ENCODE results near the gene P4HA1.

The P4HA1 gene

GRCh38 chr10:73096449-73097304, at the start of gene P4HA1:
TSS of gene P4HA1 (minus strand) at chr10:73096866. CDS start at chr10:73074883, 21,983 bp downstream.
- DNase-seq = peak; percentile 97
- in situ Hi-C loops (cut with HindIII; ENCODE audit: low pct_ligation_motif_present, low sequenced_read_pairs) = no loop called here
- Histone ChIP-seq H3K27me3 (replicated peaks) (no peaks in the 10 kb centered on the region), H3K4me3 (ENCODE audit: low read depth, low read length) (peak within 1 kb of the TSS; percentile 97), H3K27ac (peak within 1 kb of the TSS; percentile 84), H3K36me3 (replicated peaks) (no peaks in the 10 kb centered on the region)
- TF ChIP-seq, protein P1, sequence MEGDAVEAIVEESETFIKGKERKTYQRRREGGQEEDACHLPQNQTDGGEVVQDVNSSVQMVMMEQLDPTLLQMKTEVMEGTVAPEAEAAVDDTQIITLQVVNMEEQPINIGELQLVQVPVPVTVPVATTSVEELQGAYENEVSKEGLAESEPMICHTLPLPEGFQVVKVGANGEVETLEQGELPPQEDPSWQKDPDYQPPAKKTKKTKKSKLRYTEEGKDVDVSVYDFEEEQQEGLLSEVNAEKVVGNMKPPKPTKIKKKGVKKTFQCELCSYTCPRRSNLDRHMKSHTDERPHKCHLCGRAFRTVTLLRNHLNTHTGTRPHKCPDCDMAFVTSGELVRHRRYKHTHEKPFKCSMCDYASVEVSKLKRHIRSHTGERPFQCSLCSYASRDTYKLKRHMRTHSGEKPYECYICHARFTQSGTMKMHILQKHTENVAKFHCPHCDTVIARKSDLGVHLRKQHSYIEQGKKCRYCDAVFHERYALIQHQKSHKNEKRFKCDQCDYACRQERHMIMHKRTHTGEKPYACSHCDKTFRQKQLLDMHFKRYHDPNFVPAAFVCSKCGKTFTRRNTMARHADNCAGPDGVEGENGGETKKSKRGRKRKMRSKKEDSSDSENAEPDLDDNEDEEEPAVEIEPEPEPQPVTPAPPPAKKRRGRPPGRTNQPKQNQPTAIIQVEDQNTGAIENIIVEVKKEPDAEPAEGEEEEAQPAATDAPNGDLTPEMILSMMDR (IDR thresholded peaks at IDR 0.05; ENCODE audit: low read depth, low read length, missing control alignments) = peak; percentile 81

DNA sequence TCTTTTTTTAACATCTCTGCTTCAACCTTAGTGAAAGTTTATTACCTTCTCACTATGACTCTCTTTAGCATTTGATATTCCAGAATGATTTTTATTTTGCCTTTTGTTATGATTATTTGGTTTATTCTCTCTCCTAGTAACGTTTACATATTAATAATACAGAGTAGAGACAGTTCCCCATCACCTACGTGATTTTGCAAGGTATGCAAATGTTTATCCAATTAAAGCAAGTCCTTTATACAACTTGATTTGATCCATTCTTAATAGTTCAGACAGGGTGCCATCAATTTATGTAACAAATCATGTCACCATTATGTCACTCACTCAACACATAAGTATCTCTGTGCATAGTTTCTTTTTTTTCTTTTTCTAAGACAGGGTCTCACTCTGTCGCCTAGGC, 44.9 kb upstream of the P4HA1 start:
- no peak overlapping the region for H3K4me3 ChIP-seq (ENCODE audit: low read depth, low read length)
- DNase-seq = no peak
- TF ChIP-seq, protein P1 (IDR thresholded peaks at IDR 0.05; ENCODE audit: low read depth, low read length, missing control alignments) = no peak
- H3K27ac ChIP-seq = no peak overlapping the region
- in situ Hi-C loops (cut with HindIII; ENCODE audit: low pct_ligation_motif_present, low sequenced_read_pairs) = no loop called here
- H3K36me3 ChIP-seq (replicated peaks) = peaks cover 50% of the 10 kb centered on the region
- H3K27me3 ChIP-seq (replicated peaks) = no peaks in the 10 kb centered on the region

DNA sequence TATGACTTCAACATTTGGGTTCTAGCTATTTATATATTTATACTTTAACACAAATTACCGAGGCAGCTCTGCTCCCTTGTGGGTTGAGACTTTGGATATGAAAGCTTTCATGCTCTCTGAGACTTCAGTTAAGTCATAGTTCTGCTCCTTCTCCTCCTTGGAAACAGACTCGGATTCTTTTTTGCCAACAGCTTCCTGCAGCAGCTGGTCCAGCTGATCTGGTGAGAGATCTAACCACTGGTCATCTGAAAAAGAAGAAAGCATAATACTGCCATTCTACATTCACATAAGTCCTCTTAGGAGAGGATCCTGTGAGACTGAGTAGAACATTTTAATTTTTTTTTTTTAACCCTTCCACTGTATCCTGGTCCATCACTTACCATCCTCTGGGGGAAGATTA, 42.6 kb upstream of the P4HA1 start:
- Histone ChIP-seq H3K36me3 (replicated peaks) (peaks cover 53% of the 10 kb centered on the region), H3K4me3 (ENCODE audit: low read depth, low read length) (no peak overlapping the region), H3K27me3 (replicated peaks) (no peaks in the 10 kb centered on the region), H3K27ac (no peak overlapping the region)
- TF ChIP-seq, protein P1 (IDR thresholded peaks at IDR 0.05; ENCODE audit: low read depth, low read length, missing control alignments) = no peak
- in situ Hi-C loops (cut with HindIII; ENCODE audit: low pct_ligation_motif_present, low sequenced_read_pairs) = no loop called here
- DNase-seq = no peak

DNA sequence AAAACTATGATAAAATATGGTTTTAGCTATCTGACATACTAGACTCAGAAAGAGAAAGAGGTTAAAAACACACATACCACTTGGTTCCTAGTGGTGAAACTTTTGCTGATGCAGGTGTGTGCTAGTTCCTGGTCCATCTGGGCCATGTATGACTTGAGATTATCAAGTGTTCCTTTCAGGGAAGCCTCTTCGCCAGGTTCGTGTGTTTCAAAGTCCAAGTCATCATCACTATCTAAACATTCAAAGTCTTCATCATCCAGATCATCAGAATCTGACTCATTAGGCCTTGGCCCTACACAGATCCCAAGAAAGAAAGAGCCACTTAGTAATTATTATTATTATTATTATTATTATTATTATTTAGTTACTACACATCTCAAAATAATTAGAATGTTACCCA, 40.0 kb upstream of the P4HA1 start:
- peak; percentile 13 for DNase-seq

DNA sequence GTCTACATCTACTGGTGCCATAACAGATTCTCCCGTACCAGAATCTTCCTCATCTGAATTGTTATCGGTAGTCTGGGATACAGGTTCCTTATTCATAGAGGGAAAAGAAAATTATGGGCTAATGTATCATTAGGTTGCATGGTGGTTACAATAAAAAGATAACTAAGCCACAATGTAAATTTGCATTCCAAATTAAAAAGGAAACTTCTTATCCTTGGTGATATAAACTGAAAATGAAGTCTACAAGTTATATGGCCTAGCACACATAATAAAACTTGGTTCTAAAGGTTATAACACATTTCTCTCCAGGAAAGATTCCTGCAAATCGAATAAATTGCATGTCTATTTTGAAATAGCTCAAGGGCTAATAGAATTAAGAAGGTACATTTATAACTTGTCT, 38.1 kb upstream of the P4HA1 start:
- DNase-seq = no peak
- Histone ChIP-seq H3K36me3 (replicated peaks) (peaks cover 61% of the 10 kb centered on the region), H3K4me3 (ENCODE audit: low read depth, low read length) (no peak overlapping the region), H3K27me3 (replicated peaks) (no peaks in the 10 kb centered on the region), H3K27ac (no peak overlapping the region)
- in situ Hi-C loops (cut with HindIII; ENCODE audit: low pct_ligation_motif_present, low sequenced_read_pairs) = no loop called here
- TF ChIP-seq, protein P1 (IDR thresholded peaks at IDR 0.05; ENCODE audit: low read depth, low read length, missing control alignments) = no peak

More for the DNA sequence above, 40.0 kb upstream of the P4HA1 start:
- in situ Hi-C loops (cut with HindIII; ENCODE audit: low pct_ligation_motif_present, low sequenced_read_pairs) = no loop called here
- TF ChIP-seq, protein P1 (IDR thresholded peaks at IDR 0.05; ENCODE audit: low read depth, low read length, missing control alignments) = no peak
- Histone ChIP-seq H3K27me3 (replicated peaks) (no peaks in the 10 kb centered on the region), H3K4me3 (ENCODE audit: low read depth, low read length) (no peak overlapping the region), H3K36me3 (replicated peaks) (peaks cover 57% of the 10 kb centered on the region), H3K27ac (no peak overlapping the region)

Data from brain microvascular endothelial cell (primary cell).